HG03097 (cell line): ENCODE measurements around the gene ATP11A.

ENCODE experiments used
- ATAC-seq: cut with Tn5 transposase; IDR thresholded peaks from one replicate; pipeline ENCODE4 v1.9.1; 2021; ENCODE audit not compliant: unreplicated experiment, low FRiP score

The ATP11A gene

DNA sequence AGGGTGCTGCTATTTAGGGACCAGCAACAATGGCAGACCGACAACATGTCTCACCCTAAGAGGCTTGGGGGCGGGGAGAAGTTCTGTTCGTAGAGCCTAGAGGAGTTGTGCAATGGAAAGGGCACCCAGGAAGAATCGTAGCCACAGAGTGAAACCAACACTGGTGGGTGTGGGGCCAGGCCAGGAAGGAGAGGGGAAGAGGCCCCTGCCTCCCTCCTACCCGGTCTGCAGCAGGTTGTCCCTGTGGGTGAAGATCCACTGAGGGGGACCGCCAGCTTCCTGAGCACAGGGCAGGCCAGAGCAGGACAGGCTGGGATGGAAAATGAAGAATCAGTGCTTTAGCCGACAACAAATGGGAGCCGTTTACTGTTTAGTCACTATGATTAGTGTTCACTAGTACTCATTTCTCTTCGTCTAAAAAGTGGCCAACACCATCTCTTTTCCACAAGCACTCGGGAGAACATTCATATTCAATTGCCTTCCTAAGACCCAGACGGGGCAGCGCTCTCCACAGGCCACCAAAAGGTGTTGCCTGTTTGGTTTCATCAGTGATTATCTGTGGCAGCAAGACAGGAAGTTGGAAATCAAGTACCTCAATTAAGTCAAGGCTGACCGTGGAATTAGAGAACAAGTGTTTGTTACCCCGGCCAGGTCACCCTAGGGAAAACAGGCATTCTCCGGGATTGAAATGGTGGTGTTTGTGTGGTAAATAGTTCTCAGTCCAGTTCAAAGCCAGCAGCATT is 1.1 kb upstream of the ATP11A start:
- ATAC-seq, result no peak

DNA sequence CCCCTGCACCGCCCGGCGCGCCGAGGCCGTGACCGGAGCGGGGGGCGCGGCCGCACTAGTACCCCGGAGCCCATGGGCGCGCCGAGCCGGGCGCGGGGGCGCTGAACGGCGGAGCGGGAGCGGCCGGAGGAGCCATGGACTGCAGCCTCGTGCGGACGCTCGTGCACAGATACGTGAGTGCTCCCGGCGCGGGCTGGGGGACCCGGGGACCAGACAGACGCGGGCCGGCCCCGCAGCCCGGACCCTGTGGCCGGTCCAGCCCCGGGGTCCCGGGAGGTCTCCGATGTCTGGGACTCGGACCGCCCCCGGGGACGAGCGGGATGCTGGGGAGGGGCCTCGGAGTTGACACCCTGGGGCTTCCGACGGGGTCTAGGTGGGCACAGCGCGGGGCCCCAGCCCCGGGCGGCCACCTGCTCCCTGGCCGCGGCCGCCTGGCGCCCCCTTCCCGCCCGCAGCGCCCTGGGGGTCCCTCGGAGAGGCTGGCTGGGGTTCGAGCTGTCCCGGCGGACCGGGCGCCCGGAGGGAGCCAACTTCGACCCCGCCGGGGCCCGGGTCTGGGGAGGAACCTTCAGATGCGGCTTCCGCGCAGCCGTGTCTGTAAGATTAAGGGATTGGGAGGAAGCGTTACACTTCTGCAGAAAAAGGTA is 568 bp downstream of the ATP11A start:
- ATAC-seq, result peak; percentile 21

DNA sequence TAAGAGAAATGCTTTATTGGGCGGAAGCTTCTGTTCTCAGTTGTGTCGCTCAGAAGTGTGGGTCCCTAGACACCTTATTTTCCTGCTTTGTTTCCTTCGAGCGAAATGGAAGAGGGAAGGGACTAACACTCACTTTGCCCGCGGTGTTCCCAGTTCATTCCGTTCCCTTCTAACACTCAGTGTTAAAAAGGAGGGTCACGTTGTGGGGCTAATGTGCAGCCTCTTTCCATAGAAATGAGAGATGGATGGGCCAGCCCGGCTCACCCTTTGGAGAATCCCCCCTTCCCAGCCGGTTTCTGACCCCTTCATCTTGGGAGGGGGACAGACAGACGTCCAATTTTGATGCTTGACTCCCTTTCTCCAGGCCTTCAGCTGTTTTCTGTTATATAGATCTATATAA is 2.3 kb downstream of the ATP11A start:
- ATAC-seq, result no peak

DNA sequence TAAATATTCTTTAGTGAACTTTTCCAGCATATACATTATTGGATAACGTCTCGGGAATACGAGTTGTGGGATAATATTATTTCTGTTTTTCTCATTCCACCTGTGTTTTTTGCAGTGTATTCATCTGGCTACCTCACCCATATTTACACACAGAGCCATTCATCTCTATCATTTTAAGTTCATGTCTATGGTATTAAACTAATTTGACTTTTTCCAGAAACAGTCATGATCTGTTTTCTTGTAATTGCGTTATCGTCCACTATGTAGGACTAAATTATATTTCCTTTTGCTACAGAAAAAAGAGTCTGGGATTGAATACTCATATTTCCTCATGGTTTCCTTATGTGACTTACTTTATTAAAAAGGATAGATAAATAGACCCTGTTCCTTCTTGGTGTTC is 2.7 kb downstream of the ATP11A start:
- ATAC-seq, result no peak

DNA sequence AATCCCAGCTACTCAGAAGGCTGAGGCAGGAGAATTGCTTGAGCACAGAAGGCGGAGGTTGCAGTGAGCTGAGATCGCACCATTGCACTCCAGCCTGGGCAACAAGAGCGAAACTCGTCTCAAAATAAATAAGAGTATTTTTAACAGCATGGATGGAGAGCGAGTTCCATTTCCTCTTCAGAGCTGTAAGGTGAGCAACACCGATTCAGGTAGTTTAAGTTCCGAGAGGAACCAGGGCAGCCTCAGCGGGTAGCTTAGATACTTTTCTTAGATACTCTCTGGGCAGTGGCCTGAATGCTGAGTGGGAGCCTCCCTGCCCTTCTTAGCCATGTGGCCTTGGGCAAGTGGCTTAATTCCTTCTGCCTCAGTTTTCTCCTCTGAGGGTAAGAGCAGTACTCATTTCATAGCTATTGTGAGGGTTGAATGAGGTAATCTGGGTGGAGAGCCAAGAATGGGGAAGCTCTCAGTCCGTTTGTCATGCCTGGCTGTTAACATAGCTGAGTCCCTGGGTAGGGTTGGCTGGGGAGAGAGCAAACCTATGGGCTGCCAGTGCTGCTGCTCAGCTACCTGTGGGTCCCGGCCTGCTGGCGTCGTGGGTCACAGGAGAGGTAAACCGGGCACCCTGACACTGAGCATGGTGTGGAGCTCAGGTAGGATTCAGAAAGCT is 4.1 kb downstream of the ATP11A start:
- no peak for ATAC-seq

DNA sequence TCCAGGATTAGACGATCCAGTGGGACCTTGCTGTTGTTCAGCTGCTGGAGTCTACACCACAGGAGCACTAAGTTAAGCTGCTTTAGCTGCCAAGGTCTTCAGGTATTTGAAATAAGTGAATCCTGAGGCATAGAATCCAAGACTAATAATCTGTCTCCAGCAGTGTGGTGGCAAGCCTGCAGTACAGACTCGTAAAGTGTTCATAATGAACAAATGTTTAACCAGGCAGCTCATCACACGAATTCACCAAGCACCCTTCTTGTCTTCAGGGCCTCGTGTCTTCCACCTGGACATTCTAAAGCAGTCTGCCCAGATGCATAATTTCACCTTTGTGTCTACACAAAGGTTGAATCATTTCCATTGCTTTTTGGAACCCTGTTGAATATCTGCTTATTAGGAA is 5.3 kb downstream of the ATP11A start:
- no peak for ATAC-seq

DNA sequence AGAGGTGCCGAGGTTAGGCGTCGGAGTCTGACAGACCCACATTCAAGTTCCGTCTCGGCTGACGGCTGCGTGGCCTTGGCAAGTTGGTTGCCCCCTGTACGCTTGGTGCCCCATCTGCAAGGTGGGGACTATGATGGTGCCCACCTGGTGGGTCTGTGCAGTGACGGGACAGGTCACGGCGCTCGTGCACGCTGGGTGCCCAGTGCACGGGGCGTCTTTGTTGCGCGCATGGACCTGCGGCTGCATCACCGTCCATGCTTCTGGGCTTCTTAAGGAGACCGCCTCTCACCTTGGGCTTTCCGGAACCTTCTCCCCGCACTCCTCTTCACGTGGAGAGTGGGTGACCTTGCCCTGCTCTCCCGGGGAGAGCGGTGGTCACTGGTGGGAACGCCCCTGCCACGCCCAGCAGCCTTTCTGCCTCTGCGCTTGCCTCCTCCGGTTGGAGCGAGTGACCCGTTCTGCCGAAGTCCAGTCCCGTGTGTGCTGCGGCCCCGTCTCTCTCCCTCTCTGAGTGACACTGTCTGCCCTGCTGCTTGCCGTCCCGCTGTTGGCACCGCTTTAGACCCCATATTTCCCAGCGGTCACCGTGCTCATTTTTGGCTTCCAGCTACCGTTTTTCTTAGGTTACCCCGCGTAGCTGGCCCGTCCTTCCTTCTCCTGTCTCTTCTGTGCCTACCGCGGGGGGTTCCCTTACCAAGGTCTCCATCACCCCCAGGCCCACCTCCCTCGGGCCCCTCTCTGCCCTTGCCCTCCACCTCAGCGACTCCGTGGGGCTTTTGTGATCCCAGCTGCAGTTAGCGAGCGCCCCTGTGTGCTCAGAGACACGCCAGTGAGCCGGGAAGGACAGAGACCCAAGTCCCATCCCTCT is 6.4 kb downstream of the ATP11A start:
- no peak for ATAC-seq

DNA sequence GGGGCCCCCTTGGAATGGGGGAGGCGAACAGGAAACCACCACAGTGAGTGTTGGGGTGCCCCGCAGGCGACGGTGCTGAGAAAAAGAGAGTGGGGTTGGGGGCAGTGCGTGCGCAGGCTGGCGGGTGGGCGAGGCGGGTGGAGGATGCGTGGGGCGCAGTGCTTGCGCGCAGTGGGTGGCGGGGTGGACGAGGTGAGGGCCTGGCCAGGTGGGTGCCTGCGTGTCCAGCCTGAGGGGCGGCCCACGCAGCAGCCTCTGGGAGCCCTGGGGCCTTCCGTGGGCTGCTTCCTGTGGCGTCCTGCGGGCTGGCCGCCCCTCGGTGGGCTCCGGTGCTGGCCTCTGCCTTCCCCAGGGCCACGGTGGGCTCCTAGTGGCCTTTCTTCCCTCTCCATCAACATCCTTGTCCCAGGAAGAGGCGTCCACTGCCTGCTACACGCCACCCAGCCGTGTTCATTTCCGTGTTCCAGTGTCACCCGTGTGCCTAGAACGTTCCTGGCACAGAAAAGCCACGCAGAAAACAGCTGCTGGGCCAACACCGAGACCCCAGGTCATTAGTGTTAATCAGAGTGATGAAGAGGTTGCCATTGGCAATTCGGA is 7.1 kb downstream of the ATP11A start:
- no peak for ATAC-seq

DNA sequence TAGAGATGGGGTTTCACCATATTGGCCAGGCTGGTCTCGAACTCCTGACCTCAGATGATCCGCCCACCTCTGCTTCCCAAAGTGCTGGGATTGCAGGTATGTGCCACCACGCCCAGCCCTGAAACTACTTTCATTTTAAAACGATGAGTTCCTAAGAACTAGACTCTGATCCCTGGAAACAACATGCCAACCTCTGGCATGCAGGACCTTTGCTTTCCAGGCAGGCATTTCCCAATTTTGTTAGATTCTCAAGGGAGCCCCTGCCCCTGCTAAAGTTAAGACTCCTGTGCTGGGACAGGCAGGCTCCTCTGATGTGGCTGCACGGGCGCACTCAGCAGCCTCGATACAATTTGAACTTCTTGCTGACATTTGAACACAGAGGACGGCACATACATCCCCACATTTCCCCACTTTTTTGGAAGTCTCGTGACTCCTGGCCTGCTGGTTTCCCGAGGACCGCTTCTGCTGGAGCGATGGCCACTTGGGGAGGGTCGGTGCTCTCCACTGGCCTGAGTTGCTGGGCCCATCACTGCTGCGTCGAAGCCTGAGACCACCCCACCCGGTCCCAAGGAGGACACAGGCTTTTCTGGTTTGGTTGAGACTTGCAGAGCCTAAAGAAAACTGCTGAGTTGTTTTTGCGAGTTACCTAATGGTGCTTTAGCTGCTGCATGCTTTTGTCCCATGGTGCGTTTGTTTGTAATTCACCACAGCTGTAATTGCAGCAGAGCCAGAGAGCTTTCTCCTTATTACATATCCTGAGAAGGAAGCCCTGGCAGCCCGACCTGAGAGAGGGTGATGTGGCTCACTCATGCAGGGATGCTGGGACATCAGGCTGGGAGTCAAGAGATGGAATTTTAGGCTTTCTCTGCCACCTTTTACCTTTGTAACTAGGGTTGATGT is 8.2 kb downstream of the ATP11A start:
- ATAC-seq, result no peak

DNA sequence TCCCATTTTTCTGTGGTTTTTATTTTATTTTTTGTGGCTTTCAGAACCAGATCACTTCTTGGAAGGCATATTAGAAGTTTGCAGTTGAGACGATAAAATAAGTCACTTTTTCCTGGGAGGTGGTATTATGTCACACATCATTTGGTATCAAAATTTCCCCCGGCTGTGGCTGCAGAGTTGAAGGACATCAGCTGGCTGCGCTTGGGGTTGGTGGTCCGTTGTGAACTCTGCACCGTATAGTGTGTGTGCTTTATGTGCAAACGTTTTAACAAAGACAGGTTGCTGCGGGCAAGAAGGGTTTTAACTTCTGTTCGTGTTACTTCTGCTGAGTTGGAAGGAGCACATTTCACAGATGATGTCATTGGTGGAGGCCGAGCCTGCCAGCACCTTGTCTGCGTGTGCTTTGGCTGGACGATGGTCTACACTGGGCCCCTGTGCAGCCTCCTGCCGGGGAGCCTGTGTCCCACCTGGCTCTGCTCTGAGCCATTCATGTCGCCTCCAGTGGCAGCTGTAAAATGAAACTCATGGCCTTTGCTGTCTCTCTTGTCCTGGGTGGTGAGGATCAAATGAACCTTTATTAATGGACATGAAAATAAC is 9.6 kb downstream of the ATP11A start:
- no peak for ATAC-seq

DNA sequence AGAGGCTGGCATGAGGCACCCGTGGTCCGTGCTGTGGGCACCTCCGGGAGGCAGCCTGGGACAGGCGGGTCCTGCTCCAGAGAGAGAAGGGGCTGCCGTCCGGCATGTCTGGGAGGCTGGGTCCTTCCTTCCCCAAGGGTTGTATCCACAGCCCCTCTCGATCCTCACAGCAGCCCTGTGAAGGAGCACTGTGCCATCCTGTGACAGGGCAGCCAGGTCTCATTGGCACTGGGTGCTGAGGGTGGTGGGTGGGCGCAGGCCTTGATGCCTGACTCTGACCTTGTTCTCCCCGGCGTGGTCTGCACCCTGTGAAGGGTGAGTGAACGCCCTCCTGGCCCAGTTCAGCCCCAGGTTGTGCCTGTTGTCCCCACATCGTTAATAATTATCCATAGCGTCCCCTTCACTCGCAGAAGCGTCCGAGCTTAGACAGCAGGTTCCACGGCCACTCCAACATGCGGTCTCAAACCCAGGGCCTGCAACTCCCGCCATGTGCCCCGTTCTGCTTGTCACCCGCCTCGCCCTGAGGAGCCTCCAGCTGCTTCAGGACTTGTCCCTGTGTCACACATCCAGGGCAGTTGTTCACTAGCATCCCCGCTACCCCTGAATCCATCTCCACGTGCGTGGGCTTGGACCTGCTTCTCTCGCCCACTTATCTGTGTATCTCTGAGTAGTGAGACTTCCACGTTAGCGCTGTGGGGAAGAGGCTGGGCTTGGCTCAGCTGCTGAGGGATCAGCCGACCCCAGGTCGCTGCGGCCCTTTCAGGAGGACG is 10.6 kb downstream of the ATP11A start:
- no peak for ATAC-seq

DNA sequence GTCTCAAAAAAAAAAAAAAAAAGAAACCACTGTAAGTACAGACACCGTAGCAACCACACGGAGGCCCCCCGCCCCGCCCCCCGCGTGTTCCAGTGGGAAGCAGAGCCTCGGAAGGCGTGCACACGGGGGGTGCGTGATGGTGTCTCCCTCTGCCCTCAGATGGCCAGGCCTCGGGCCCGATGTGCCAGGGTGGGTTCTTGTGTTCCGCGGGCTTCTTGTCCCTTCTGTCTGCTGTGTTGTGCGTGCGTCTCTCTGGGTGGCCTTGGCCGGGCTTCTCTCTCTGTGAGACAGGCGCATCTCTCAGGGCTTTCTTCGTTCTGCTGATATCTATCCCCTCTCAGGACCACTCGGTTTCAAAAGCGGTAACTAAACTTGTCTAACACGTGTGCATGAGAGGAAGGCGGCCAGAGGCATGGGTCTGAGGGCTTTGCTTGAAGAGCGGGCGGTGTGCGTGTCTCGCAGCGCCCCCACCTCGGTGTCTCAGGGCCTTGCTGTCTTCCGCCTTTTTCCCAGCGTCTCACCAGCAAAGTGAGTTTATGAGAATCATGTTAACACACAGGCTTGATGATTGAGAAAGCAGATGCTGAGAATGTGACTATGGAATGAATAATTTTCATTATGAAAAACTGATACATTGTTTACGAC is 12.6 kb downstream of the ATP11A start:
- no peak for ATAC-seq

DNA sequence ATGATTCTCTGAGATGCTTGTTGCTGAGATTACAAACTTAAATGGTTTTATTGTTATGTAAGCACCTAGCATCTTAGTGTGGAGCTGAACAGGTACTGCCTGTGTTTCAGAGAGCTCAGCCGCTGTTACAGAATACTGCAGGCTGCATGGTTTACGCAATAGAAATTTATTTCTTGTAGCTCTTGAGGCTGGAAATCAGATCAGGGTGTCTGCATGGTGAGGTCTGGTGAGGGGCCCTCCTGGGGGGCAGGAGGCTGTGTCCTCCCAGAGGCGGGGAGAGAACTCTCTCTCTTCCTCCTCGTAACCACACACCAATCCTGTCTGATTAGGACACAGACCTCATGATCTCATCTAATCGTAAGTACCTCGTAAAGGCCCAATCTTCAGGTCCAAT is 13.1 kb downstream of the ATP11A start:
- ATAC-seq, result no peak

DNA sequence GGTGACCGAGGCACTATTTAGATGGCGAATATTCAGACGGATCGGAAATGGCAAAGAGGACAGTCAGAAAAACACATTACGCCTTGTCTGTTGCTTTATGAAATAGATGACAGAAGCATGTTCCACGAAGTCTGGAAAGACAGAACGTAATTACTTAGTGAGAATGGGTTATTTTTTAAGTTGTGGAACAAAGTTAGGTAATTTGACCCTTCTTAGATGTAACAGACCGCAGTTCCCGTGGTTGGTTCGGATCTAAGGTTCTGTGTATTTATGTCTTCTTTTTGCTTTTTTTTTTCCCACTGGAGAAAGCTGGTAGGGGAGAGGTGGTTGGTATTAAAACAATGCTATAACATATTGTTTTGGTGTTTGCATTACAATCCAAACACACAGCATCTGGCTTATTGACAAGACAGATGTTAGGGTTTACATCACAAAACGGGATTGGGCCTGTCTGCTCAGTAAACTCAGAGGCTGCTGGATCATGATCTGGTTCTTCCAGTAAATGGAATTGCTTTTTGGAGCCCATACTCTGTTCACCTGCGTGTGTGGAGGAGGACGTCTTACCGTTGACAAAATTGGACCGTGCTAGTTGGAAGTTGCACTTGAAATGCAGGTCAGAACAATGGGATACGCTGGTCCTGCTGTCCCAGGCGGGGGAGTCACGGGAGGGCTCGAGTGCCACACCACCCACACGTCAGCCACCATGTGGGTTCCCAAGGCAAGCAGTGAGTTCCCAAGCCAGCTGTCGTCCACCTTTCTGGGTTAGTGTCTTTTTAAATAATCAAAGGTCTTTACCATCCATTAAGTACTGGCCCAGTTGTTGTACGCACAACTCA is 13.8 kb downstream of the ATP11A start:
- ATAC-seq, result no peak

DNA sequence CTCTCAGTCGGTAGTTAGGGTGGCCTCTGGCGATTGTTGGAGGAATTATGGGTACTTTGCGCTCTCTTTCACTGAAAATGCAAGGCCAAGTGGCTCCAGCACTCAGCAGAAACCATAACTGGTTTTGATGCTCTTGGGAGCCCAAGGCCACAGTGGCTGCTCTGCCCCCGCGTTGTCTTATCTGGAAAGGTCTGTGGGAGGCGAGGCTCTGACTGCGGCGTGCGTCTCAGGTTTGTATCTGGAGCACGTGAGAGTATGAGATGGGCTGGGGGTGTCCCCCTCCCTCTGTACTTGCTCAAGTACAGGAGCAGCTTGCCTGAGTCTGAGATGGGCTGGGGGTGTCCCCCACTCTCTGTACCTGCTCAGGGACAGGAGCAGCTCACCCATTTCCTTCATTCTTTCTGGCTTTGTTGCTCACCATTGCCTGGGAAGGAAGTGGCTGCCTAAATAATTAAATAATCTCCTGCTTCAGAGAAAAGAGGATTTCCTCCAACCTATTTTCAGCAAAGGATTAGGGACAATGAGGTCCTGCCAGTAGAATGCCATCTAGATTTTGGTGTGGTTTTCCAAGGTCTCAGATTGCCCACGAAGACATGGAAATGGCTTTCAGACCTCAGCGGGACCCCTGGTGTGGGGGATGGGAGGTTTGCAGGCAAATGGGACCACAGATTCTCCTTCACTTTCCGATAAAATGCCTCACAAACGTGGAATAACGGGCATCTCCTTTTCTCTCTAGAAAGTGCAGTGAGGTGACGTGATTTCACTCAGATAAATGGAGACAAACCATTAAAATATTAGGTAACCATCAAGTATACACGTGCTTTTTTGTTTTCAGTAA is 14.7 kb downstream of the ATP11A start:
- ATAC-seq, result no peak

DNA sequence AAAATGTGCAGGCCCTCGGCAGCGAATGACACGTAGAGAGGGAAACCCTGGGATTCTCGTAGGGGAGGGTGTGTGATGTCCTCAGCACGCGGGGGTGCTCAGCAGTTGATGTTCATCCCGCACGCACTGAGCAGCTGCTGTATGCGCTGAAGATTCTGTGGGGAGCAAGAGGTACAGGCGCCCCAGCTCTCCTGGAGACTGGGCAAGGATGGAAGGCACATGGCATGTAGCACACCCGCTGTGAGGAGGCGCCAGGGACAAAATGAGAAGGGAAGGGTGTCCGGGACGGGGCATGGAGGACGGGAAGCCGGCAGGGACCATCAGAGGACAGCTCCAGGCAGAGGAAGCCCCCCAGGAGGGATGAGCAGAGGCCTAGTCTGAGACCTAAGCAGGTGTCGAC is 15.4 kb downstream of the ATP11A start:
- no peak for ATAC-seq
